Activated naive CD4-positive, alpha-beta T cell treated with anti-CD3 and anti-CD28 coated beads, Interleukin-2, amount 10 ng/mL, durations not matched to agents 5 hours and 36 hours (primary cell): Measurements from ENCODE around the gene GNL2. TPM values are rescaled to one million over a fixed set of nuclear protein-coding genes. Genes with fewer than 3 reads are reported as not detected.

Source experiments
- total RNA-seq, 2 experiments: library from RNA; stranded (reverse); gene quantifications; one replicate each; pipeline ENCODE4 v1.2.3, GENCODE V29; 2021

Gene GNL2
- total RNA-seq = 10 to 100 TPM; 49.1 to 49.4 TPM

DNA sequence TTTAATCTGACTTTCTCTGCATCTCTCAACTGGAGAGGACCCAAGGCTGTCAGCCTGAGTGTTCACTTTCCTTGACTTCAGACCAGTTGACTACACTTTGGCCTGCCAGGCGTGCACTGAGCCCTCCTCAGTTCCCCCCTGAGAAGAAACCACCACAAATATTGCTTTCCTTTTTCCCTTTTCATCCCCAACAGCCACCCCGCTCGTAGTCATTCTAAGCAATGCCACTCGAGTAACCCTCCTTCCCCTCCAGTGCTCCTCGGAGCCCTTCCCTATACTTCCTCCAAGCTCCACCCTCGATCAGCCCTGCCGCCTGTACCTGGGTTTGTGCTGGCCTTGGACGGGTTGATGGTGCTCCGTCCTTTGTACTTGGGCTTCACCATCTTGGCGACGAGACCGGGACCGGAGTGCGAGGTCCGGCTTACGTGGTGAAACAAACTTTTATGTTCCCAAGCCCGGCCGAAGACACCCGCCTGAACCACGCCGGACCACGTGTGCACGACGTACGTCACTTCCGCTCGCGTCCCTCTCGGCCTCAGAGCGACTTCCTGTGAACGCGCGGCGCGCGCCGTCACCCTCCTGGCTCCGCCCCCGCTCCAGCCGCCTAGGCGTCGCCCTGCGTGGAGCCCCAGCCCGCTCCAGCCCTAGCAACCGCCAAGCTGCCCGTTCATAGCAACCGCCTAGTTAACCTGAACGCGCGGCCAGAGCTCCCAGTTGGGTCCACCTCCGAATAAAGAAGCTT lies at the start of gene GNL2:
GNL2 (minus strand) TSS at position 498 of the 742 bp plus-strand sequence; CDS start at position 383, 115 bp downstream.

DNA sequence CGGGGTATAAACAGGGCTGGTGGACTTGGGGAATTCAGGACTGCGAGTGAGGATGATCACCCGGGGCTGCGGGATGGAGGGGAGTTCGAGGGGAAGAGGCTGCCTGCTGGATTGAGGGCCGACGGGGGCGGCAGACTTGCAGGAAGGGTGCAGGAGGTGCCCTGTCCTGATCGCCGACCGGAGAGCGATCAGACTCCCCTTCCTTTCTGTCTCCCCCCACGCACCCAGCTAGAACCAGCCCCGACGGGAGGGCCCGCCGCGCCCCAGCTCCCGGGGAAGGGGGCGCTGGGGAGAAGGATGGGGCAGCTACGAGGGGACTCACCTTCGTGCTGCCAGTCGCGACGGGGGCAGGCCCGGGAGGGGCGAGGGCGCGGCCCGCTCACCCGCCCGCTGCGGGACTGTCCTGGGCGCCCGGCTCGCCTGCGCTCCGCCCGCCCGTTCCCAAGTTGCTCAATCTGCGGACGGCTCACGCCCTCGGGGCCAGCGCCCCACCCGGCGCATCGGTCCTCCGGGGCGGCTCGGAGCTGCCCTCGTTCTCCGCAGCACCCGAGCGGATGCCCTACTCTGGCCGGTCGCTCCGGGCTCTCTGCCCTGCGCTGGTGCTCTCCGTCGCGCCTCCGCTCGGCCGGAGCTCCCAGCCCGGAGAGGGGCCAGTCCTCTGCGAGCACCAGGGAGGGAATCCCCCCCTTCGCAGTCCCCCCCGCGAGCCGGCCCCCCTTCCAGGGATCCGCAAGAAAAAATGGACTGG lies 38.7 kb upstream of the GNL2 start, which contains the start of gene RSPO1:
RSPO1 (minus strand) TSS at position 649 of the 748 bp plus-strand sequence. CDS start 5,231 bp downstream, outside the sequence.

DNA sequence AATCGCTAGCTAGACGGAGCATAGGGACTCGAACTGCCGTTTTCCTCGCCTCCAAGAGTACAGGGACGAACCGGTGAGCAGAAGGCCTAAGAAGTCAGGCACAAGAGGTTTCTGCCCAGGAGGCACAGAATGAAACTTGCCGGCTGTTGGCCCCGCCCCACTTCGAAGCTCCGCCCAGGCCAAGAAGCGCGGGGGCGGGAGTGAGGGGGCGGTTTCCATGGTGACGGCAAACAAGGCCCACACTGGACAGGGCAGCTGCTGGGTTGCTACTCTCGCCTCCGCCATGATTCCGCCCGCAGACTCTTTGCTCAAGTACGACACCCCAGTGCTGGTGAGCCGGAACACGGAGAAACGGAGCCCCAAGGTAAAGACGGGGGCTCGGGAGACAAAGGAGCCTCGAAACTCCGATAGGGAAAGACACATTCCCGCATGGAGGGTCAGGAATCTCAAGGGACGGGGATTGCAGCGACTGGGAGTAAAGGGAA lies 39.0 kb downstream of the GNL2 start, which contains the start of gene DNALI1:
DNALI1 (plus strand) TSS at position 229 of the 485 bp plus-strand sequence; CDS start at position 284, 55 bp downstream.

DNA sequence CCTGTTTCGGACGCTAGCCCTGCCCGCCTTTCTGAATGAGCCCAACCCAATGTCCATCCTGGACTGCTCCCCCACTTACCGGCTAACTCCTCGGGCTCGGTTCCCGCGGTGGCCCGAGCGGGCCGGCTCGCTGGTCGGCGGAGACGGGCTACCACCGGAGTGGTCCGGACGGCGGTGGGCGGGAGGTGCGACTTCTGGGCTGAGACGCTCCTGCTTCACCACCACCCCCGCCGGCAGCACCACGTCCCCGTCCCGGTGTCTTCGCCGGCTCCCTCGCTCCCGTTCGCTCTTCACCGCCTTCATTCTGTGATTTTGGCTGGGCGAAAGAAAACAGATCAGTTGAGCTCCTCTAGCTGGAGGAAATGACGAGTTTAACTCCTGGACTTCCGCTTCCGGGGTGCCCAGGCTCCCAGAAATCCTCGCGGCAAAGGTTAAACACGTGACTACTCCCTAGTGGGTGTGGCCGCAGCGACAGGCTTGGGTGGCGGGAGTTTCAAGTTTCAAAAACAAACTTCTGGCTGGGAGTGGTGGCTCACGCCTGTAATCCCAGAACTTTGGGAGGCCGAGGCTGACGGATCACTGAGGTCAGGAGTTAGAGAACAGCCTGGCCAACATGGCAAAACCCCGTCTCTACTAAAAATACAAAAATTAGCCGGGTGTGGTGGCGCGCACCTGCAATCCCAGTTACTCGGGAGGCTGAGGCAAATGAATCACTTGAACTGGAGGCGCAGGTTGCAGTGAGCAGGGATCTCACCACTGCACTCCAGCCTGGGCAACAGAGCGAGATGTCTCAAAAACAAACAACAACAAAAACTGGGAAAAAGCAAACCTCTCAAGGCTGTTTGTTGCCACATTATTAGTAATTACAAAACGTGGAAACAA lies 41.6 kb downstream of the GNL2 start, which contains the start of gene SNIP1:
SNIP1 (minus strand) TSS at position 367 of the 882 bp plus-strand sequence; CDS start at position 303, 64 bp downstream.

Other genes starting within 250 kb of the GNL2 start
- 10 to 100 TPM; 18.4 to 19.0 TPM for gene ZC3H12A, start 121.4 kb downstream of the GNL2 start, total RNA-seq
- gene MEAF6, start 81.2 kb downstream of the GNL2 start, total RNA-seq = 10 to 100 TPM; 64.6 to 68.4 TPM
- gene SNIP1, start 41.6 kb downstream of the GNL2 start, total RNA-seq = 10 to 100 TPM; 21.5 to 21.9 TPM
- not detected for gene DNALI1, start 39.0 kb downstream of the GNL2 start, total RNA-seq
- gene RSPO1, start 39.0 kb upstream of the GNL2 start, total RNA-seq = not detected
- gene CDCA8, start 96.6 kb upstream of the GNL2 start, total RNA-seq = 10 to 100 TPM; 54.0 to 54.7 TPM
- gene EPHA10, start 169.2 kb upstream of the GNL2 start, total RNA-seq = under 1 TPM in 1 of 2 experiments, not detected in 1; 0.10 TPM
- under 1 TPM; 0.91 to 0.99 TPM for gene MANEAL, start 197.9 kb upstream of the GNL2 start, total RNA-seq
- gene C1orf122, start 211.9 kb upstream of the GNL2 start, total RNA-seq = 10 to 100 TPM; 16.7 to 19.3 TPM
- 10 to 100 TPM; 11.4 to 11.7 TPM for gene YRDC, start 212.3 kb upstream of the GNL2 start, total RNA-seq